ENCODE data around the gene BEX2.

GRCh38 chrX:103275947-103276567, 34.7 kb downstream of the BEX2 start:
- no peak for TF ChIP-seq POLR2A (IDR thresholded peaks at IDR 0.05; ENCODE audit: low read length)
- no peak for TF ChIP-seq GATA1 (IDR thresholded peaks at IDR 0.05; ENCODE audit: low read depth, low read length)

Data from erythroblast (primary cell).